GM12891 (cell line): ENCODE measurements around the gene TRABD2B.

Experiments used
- PAX5 ChIP-seq: IDR thresholded peaks from 2 replicates; pipeline ENCODE4 v1.6.1; 2011; ENCODE audit warnings: low read length, moderate library complexity, mild to moderate bottlenecking; ENCODE audit not compliant: insufficient read depth, severe bottlenecking
- POLR2A ChIP-seq: IDR thresholded peaks from 2 replicates; pipeline ENCODE4 v1.6.1; 2011; ENCODE audit warnings: low read depth, low read length, control low read depth
- POLR2AphosphoS5 ChIP-seq: IDR thresholded peaks from 2 replicates; pipeline ENCODE4 v1.6.1; 2011; ENCODE audit warnings: low read depth, low read length, control low read depth
- POU2F2 ChIP-seq: IDR thresholded peaks from 2 replicates; pipeline ENCODE4 v1.6.1; 2011; ENCODE audit warnings: low read depth, mild to moderate bottlenecking, control low read depth, low read length, moderate library complexity
- SPI1 ChIP-seq: IDR thresholded peaks from 2 replicates; pipeline ENCODE4 v1.6.1; 2011; ENCODE audit warnings: low read depth, low read length, control low read depth
- TAF1 ChIP-seq: IDR thresholded peaks from 2 replicates; pipeline ENCODE4 v1.6.1; 2011; ENCODE audit warnings: low read depth, low read length, control low read depth

GRCh38 chr1:47990286-47990685 lies 6.9 kb downstream of the TRABD2B start:
- TF ChIP-seq POLR2AphosphoS5: no peak
- no peak for TF ChIP-seq POLR2A
- no peak for TF ChIP-seq SPI1
- TF ChIP-seq TAF1: no peak
- TF ChIP-seq POU2F2: no peak
- no peak for TF ChIP-seq PAX5
